GM19240 (cell line): Measurements from ENCODE around the gene NOVA2.

Experiments used
- DNase-seq: peaks from one replicate; pipeline ENCODE4 v3.0.0; 2011; ENCODE audit warnings: low spot score; ENCODE audit not compliant: insufficient read length

The NOVA2 gene

GRCh38 chr19:45927565-45928261 is 46.0 kb downstream of the NOVA2 start:
- DNase-seq: peak; percentile 99

DNA sequence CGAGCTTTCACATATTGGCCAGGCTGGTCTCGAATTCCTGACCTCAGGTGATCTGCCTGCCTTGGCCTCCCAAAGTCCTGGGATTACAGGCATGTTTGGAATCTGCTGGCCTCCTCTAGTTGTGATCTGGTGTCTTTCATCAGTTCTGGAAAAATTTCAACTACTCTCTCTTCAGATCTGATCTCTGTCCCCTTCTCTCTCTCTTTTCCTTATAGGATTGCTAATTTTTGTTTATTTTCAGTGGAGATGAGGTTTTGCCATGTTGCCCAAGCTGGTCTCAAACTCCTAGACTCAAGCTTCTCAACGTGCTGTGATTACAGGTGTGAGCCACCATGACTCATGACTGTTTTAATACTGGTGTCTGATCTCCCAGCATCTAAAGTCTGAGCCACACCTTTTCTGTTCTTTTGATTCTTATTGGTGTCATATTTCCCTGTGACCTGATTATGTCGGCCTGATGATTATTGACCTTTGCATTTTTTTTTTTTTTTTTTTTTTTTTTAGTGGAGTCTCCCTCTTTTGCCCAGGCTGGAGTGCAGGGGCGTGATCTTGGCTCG is 48.7 kb downstream of the NOVA2 start:
- DNase-seq: no peak

DNA sequence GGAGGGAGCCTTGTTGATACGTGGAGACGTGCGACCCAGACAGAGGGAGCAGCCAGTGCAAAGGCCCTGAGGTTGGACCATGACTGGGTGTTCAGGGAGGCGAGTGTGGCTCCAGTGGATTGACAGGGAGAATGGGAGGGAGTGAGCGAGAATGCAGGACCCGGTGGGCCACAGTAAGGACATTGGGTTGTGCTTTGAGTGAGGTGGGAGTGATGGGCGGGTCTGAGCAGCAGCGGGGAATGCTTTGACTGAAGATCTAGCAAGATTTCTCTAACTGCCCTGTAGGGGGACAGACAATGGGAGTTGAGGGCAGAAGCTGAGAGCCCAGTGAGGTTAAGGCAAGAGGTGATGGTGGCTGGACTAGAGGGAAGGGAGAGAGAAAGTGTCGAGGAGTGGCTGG is 51.4 kb downstream of the NOVA2 start:
- DNase-seq: no peak

DNA sequence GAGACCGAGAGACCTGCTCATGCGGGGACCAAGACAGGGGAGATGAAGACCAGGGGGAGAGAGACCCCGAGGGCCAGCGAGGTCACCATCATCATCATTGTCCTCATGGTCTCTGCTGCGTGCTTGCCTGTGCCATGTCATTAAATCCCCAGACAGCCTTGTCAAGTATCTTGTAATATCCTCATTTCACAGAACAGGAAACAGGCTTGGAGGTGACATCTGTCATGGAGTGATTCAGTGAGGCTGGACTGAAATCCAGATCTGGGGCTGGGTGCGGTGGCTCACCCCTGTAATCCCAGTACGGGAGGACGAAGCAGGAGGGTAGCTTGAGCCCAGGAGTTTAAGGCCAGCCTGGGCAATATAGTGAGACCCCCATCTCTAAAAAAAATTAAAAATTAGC is 53.2 kb downstream of the NOVA2 start:
- no peak for DNase-seq

DNA sequence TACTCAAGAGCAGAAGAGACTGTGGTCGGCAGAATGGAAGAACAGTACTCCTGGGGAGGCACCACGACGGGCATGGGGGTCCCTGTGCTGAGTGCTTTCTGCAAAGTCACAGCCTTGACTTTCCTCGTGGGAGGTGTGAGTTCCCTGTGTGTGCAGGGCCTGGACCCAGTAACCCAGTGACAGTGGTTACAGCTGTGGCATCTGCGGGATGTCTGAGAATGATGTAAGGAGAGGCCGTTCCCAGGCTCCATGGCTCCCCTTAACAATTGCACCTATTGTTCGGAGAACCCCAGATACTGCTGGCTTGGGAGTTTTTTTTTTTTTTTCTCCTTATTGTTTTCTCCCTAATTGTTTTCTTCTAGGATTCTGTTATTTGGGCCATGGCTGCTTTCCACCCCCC is 54.0 kb downstream of the NOVA2 start:
- DNase-seq: no peak

DNA sequence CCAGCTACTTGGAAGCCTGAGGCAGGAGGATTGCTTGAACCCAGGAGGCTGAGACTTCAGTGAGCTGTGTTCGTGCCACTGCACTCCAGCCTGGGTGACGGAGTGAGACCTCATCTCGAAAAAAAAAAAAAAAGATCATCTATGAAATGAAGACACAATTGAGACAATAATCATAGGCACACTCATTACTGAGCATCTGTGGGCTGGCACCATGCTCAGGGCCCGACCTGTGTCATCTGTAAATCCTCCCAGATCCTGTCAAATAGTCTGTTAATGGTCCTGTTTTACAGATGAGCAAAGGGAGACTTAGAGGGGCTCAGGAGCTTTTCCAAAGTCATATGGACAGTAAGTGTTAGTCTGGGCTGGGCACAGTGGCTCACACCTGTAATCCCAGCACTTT is 54.9 kb downstream of the NOVA2 start:
- no peak for DNase-seq

- no peak for DNase-seq
Observed at GRCh38 chr19:45917421-45918091, 56.1 kb downstream of the NOVA2 start.

GRCh38 chr19:45913874-45914830 is 59.5 kb downstream of the NOVA2 start, which contains the start of gene NANOS2:
Gene NANOS2, minus strand, starts transcription at chr19:45914778. Its CDS starts 85 bp downstream, at chr19:45914693.
- DNase-seq: no peak

GRCh38 chr19:45911291-45911690 is 62.4 kb downstream of the NOVA2 start:
- DNase-seq: no peak

- no peak for DNase-seq
Observed at GRCh38 chr19:45908956-45909355, 64.7 kb downstream of the NOVA2 start.

DNA sequence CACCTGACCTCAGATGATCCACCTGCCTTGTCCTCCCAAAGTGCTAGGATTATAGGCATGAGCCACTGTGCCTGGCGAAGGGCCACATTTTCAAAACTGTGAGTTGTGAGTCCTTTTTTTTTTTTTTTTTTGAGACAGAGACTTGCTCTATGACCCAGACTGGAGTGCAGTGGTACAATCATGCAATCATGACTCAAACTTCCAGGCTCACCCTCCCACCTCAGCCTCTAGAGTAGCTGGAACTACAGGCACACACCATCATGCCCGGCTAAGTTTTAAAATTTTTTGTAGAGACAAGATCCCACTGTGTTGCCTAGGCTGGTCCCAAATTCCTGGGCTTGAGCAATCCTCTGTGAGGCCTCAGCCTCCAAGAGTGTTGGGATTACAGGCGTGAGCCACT is 67.4 kb downstream of the NOVA2 start:
- DNase-seq: no peak

DNA sequence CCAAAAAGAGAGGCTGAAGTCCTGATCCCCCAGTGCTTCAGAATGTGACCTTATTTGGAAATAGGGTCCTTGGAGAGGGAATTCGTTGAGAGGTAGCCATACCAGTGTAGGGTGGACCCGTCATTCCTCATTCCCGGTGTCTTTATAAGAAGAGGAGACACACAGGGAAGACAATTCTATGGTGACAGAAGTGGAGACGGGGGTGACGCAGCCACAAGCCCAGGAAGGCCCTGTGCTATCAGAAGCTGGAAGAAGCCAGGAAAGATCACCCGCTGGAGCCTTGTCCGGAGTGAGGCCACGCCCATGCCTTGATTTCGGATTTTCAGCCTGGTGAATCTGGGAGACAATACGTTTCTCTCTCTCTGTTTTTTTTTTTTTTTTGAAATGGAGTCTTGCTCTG is 68.7 kb downstream of the NOVA2 start:
- no peak for DNase-seq

DNA sequence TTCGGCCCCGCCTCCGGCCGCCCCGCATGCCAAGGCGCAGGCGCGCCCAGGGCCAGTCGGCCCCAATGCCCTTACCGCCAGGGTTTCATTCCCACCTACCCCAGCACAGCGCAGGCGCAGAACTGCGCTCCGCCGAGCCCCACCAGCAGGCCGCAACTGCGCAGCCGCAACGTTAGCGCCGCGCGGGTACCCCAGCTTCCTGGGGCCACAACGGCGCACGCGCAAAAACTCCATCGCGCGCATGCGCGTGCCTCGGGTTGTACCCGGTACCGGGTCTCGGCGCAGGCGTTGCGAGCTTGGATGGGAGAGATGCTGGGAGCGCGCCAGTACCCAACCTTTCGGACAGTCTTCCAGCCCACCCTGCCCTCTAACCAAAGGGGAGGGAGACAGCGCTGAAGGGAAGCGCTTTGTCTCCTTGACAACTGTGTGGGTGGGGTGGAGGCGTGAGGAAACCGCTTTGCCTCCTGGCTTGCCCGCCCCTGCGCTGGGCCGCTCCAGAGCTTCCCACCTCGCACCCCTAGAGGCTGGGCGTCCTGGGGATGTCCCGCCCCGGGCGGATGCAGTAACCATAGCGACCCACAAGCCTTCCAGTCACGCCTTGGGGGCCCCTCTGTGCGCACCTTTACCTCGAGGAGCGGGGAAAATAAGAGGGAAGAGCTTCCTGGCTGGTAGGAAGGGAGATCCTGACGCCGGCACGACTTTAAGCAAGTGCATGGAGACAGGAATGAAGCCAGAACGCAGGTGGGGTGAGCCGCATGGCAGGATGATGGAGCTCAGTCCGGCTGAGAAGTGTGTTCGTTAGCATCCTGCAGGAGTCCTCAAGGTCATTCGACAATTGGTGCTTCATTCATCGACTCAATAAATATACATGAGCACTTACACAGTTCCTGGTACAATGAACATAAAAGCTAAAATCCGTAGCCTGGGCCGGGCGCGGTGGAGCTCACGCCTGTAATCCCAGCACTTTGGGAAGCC is 70.7 kb downstream of the NOVA2 start:
- DNase-seq: peak; percentile 98

- no peak for DNase-seq
Observed at GRCh38 chr19:45901912-45902650, 71.6 kb downstream of the NOVA2 start, which contains the start of gene MYPOP. Gene MYPOP, minus strand, starts transcription at chr19:45902613. Its CDS starts 840 bp downstream, at chr19:45901773.

DNA sequence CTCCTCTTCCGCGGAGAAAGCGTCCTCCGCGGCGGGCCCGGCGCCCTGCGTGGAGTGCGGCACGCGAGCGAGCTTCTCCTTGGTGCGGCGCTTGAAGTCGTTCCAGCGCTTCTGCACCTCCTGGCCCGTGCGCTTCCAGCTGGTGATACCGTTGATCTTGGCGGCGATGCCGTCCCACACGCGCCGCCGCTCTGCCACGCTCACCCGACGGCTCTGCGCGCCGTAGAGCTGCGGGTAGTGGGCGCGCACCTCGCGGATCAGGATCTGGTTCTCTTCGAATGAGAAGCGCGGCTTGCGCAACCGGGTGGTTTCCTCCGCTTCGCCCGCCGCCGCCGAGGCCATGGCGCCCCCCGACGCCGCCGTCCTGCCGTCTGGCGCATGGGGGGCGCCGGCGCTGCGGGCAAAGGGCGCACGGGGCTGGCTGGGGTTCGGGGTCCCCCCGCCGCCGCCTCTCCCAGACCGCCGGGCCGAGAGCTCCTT is 72.2 kb downstream of the NOVA2 start:
- no peak for DNase-seq

- DNase-seq: no peak
Observed at GRCh38 chr19:45900738-45901431, 72.8 kb downstream of the NOVA2 start.

- no peak for DNase-seq
Observed at GRCh38 chr19:45899919-45900589, 73.6 kb downstream of the NOVA2 start.

- DNase-seq: no peak
Observed at GRCh38 chr19:45899253-45899652, 74.4 kb downstream of the NOVA2 start.
